Brain pericyte (primary cell): Measurements from ENCODE around the gene GPLD1.
"Not testable (repeated sequence)": the region's sequence is repeated elsewhere in the genome, so short reads cannot be mapped to it uniquely, and the experiment has no call there.

Source experiments
- DNase-seq: peaks from one replicate; pipeline ENCODE4 v3.0.0-alpha.2; 2012; ENCODE audit warnings: low read depth, low spot score

Gene GPLD1

DNA sequence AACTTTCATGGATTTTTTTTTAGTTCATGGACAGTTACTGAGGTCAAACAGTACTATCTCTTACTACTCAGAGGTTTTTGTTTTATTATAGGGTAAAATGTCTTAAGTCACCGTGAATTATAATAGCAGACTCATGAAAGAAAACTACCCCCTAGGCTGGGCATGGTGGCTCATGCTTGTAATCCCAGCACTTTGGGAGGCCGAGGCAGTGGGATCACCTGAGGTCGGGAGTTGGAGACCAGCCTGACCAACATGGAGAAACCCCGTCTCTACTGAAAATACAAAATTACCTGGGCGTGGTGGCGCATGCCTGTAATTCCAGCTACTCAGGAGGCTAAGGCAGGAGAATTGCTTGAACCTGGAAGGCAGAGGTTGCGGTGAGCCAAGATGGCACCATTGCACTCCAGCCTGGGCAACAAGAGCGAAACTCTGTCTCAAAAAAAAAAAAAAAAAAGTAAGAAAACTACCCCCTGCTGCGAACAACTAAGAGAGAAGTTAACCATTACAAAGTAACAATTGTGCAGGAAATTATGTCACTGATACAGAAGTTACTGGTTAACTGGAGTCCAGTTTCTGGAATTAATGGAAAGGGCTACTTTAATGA, 106.4 kb downstream of the GPLD1 start:
- not testable (repeated sequence) for DNase-seq

DNA sequence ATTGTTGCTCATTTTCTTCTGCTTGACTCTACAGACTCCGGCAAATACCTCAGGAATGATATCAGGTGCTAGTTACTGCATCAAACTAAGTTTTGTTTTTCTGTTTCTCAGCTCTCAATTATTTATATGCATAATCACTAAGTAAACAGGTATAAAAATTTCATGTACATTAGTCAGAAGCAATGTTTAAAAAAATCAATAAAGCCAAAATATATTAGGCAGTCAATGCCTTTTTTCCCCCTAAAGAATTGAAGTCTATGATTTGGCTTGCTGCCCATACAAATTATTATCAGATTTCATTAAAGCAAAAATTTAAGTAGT, 107.2 kb downstream of the GPLD1 start:
- DNase-seq = no peak

DNA sequence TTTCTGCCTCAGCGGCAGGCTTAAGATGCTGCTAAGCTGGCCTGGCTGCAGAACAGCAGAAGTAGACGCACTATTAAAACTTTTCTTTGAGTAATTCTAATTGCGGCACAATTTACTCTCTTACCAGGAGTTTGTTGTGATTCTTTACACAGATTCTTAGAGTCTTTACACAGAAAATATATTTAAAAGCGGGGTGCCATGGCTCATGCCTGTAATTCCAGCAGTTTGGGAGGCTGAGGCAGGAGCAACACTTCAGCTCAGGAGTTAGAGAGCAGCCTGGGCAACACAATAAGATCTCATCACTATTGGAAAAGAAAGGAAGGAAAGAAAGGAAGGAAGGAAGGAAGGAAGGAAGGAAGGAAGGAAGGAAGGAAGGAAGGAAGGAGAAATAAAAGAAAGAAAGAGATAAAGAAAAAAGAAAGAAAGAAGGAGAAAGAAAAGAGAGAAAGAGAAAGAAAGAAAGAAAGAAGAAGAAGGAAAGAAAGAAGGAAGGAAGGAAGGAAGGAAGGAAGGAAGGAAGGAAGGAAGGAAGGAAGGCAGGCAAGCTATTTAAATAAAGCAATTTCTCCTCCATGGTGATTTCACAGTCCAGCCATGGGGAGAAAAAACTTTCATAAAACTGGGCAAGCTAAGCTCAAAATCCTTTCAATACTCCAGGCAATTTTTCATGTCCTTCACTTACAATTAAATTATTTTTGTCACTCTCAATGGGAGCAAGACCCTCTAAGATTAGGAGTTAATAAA, 107.7 kb downstream of the GPLD1 start:
- DNase-seq = no peak

DNA sequence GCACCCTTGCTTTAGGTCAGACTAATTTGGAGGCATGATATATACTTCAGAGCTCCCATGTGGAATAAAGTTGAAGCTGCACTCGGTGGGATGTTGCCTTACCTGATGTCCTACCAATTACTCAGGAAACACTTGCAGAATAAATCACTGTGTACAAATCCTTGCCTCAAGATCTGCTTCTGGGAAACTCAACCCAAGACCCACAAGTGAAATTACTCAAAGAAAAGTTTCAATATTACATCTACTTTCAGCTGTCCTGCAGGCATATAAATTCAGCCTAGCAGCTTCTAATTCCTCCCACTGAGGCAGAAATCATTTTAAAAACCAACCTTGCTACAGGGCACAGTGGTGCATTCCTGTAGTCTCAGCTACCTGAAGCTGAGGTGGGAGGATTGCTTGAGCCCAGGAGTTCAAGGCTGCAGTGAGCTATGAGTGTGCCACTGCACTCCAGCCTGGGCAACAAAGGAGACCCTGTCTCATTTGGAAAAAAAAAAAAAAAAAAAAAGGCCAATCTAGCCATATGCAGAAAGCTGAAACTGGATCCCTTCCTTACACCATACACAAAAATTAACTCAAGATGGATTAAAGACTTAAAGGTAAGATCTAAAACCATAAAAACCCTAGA, 110.8 kb downstream of the GPLD1 start:
- no peak for DNase-seq
